ENCODE results near the gene FAF1.

FAF1 gene

DNA sequence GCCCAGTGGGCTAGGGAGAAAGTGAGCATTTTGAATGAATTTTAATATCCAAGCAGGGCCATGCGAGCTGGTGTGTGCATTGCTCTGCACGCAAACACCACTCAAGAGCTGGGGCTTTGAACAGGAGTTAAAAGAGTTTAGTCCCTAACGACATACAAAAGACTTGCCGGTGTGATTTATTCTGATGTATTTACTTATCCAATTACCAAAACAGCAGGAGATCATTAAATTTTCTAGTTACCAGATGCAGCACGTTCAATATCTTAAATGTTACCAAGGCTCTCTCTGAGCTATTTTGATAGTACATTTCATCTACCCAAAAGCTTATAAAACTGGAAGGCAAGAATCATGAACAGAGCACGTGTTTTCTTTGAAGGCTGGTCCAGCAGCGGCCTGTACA, 506.8 kb downstream of the FAF1 start:
- H2AFZ ChIP-seq (ENCODE audit: insufficient read depth, low read length, poor library complexity), result no peak overlapping the region
- no peak overlapping the region for H2AK5ac ChIP-seq (ENCODE audit: low read length)
- H3K18ac ChIP-seq (ENCODE audit: low read length), result no peak overlapping the region
- H3K9me3 ChIP-seq (ENCODE audit: insufficient read depth, low read depth, low read length), result no peaks in the 10 kb centered on the region
- H3K9ac ChIP-seq (ENCODE audit: low read length), result no peak overlapping the region
- no peaks in the 10 kb centered on the region for H3K4me1 ChIP-seq (ENCODE audit: control insufficient read depth in 1 of 2, insufficient read depth in 2 of 2, low read length in 2 of 2)
- no peak overlapping the region for H2BK5ac ChIP-seq (ENCODE audit: low read depth, low read length, poor library complexity)
- H3K23ac ChIP-seq (ENCODE audit: low read length), result no peak overlapping the region
- H3K79me1 ChIP-seq (ENCODE audit: low read length), result no peaks in the 10 kb centered on the region
- H4K8ac ChIP-seq (ENCODE audit: low read depth, low read length), result no peak overlapping the region
- no peak overlapping the region for H4K91ac ChIP-seq (ENCODE audit: low read depth, low read length)
- no peak overlapping the region for H3K14ac ChIP-seq (ENCODE audit: low read length)
- H3K79me2 ChIP-seq (ENCODE audit: control insufficient read depth, insufficient read depth, low read length, poor library complexity), result no peaks in the 10 kb centered on the region
- WGBS (ENCODE audit: extremely low coverage, insufficient coverage, insufficient read length), result no CpG with 5 or more reads among the region's 7 CpGs
- no peak overlapping the region for H2BK120ac ChIP-seq (ENCODE audit: insufficient read depth, low read length, poor library complexity)
- H3K36me3 ChIP-seq (ENCODE audit: control insufficient read depth in 1 of 2, insufficient read depth in 2 of 2, low read length in 2 of 2), result no peaks in the 10 kb centered on the region
- no peak overlapping the region for H2BK12ac ChIP-seq (ENCODE audit: low read length)
- H3K27me3 ChIP-seq (ENCODE audit: insufficient read depth, low read length), result no peaks in the 10 kb centered on the region
- no peak overlapping the region for H3K27ac ChIP-seq (ENCODE audit: low read depth, low read length)
- no peak overlapping the region for H3K4me3 ChIP-seq (ENCODE audit: low read depth, low read length)
- no peak for DNase-seq
- no peak overlapping the region for H3K4me2 ChIP-seq (ENCODE audit: low read length)
- H4K12ac ChIP-seq (ENCODE audit: low read depth, low read length), result no peak overlapping the region
- no peak overlapping the region for H3K4ac ChIP-seq (ENCODE audit: low read depth, low read length)

GRCh38 chr1:50452700-50453099, 507.4 kb downstream of the FAF1 start:
- Histone ChIP-seq H3K79me2 (ENCODE audit: control insufficient read depth, insufficient read depth, low read length, poor library complexity) (no peaks in the 10 kb centered on the region), H3K14ac (ENCODE audit: low read length) (no peak overlapping the region), H3K9ac (ENCODE audit: low read length) (no peak overlapping the region), H2AFZ (ENCODE audit: insufficient read depth, low read length, poor library complexity) (no peak overlapping the region), H4K12ac (ENCODE audit: low read depth, low read length) (no peak overlapping the region), H3K79me1 (ENCODE audit: low read length) (no peaks in the 10 kb centered on the region), H2BK5ac (ENCODE audit: low read depth, low read length, poor library complexity) (no peak overlapping the region), H3K27ac (ENCODE audit: low read depth, low read length) (no peak overlapping the region), H3K4me2 (ENCODE audit: low read length) (no peak overlapping the region), H3K9me3 (ENCODE audit: insufficient read depth, low read depth, low read length) (no peaks in the 10 kb centered on the region), H4K91ac (ENCODE audit: low read depth, low read length) (no peak overlapping the region), H3K23ac (ENCODE audit: low read length) (no peak overlapping the region), H3K4me1 (ENCODE audit: control insufficient read depth in 1 of 2, insufficient read depth in 2 of 2, low read length in 2 of 2) (no peaks in the 10 kb centered on the region), H3K27me3 (ENCODE audit: insufficient read depth, low read length) (no peaks in the 10 kb centered on the region), H3K18ac (ENCODE audit: low read length) (no peak overlapping the region), H3K4me3 (ENCODE audit: low read depth, low read length) (no peak overlapping the region), H2AK5ac (ENCODE audit: low read length) (no peak overlapping the region), H4K8ac (ENCODE audit: low read depth, low read length) (no peak overlapping the region), H3K36me3 (ENCODE audit: control insufficient read depth in 1 of 2, insufficient read depth in 2 of 2, low read length in 2 of 2) (no peaks in the 10 kb centered on the region), H3K4ac (ENCODE audit: low read depth, low read length) (no peak overlapping the region), H2BK12ac (ENCODE audit: low read length) (no peak overlapping the region), H2BK120ac (ENCODE audit: insufficient read depth, low read length, poor library complexity) (no peak overlapping the region)
- DNase-seq, result no peak
- no CpG with 5 or more reads among the region's 1 CpG for WGBS (ENCODE audit: extremely low coverage, insufficient coverage, insufficient read length)

- Histone ChIP-seq H3K27ac (ENCODE audit: low read depth, low read length) (no peak overlapping the region), H3K79me1 (ENCODE audit: low read length) (no peaks in the 10 kb centered on the region), H3K9me3 (ENCODE audit: insufficient read depth, low read depth, low read length) (no peaks in the 10 kb centered on the region), H3K4me1 (ENCODE audit: control insufficient read depth in 1 of 2, insufficient read depth in 2 of 2, low read length in 2 of 2) (no peaks in the 10 kb centered on the region), H3K27me3 (ENCODE audit: insufficient read depth, low read length) (no peaks in the 10 kb centered on the region), H2BK5ac (ENCODE audit: low read depth, low read length, poor library complexity) (no peak overlapping the region), H2AFZ (ENCODE audit: insufficient read depth, low read length, poor library complexity) (no peak overlapping the region), H3K4ac (ENCODE audit: low read depth, low read length) (no peak overlapping the region), H2BK12ac (ENCODE audit: low read length) (no peak overlapping the region), H3K23ac (ENCODE audit: low read length) (no peak overlapping the region), H4K8ac (ENCODE audit: low read depth, low read length) (no peak overlapping the region), H4K12ac (ENCODE audit: low read depth, low read length) (no peak overlapping the region), H2BK120ac (ENCODE audit: insufficient read depth, low read length, poor library complexity) (no peak overlapping the region), H3K14ac (ENCODE audit: low read length) (no peak overlapping the region), H3K79me2 (ENCODE audit: control insufficient read depth, insufficient read depth, low read length, poor library complexity) (no peaks in the 10 kb centered on the region), H2AK5ac (ENCODE audit: low read length) (no peak overlapping the region), H3K9ac (ENCODE audit: low read length) (no peak overlapping the region), H3K18ac (ENCODE audit: low read length) (no peak overlapping the region), H3K4me2 (ENCODE audit: low read length) (no peak overlapping the region), H4K91ac (ENCODE audit: low read depth, low read length) (no peak overlapping the region), H3K36me3 (ENCODE audit: control insufficient read depth in 1 of 2, insufficient read depth in 2 of 2, low read length in 2 of 2) (no peaks in the 10 kb centered on the region), H3K4me3 (ENCODE audit: low read depth, low read length) (no peak overlapping the region)
- DNase-seq, result no peak
- WGBS (ENCODE audit: extremely low coverage, insufficient coverage, insufficient read length), result 100% methylated on average over 1 of the region's 4 CpGs
These were observed 509.0 kb downstream of the FAF1 start for GRCh38 chr1:50450861-50451653.

GRCh38 chr1:50447961-50448360, 512.1 kb downstream of the FAF1 start:
- H4K91ac ChIP-seq (ENCODE audit: low read depth, low read length), result no peak overlapping the region
- H3K9ac ChIP-seq (ENCODE audit: low read length), result no peak overlapping the region
- no peaks in the 10 kb centered on the region for H3K79me2 ChIP-seq (ENCODE audit: control insufficient read depth, insufficient read depth, low read length, poor library complexity)
- H2AFZ ChIP-seq (ENCODE audit: insufficient read depth, low read length, poor library complexity), result no peak overlapping the region
- H3K4me2 ChIP-seq (ENCODE audit: low read length), result no peak overlapping the region
- no peaks in the 10 kb centered on the region for H3K27me3 ChIP-seq (ENCODE audit: insufficient read depth, low read length)
- no peak overlapping the region for H2BK120ac ChIP-seq (ENCODE audit: insufficient read depth, low read length, poor library complexity)
- H3K23ac ChIP-seq (ENCODE audit: low read length), result no peak overlapping the region
- no peak overlapping the region for H4K8ac ChIP-seq (ENCODE audit: low read depth, low read length)
- H3K27ac ChIP-seq (ENCODE audit: low read depth, low read length), result no peak overlapping the region
- H2BK5ac ChIP-seq (ENCODE audit: low read depth, low read length, poor library complexity), result no peak overlapping the region
- no peak overlapping the region for H3K4me3 ChIP-seq (ENCODE audit: low read depth, low read length)
- H3K14ac ChIP-seq (ENCODE audit: low read length), result no peak overlapping the region
- H3K36me3 ChIP-seq (ENCODE audit: control insufficient read depth in 1 of 2, insufficient read depth in 2 of 2, low read length in 2 of 2), result no peaks in the 10 kb centered on the region
- WGBS (ENCODE audit: extremely low coverage, insufficient coverage, insufficient read length), result no CpG with 5 or more reads among the region's 1 CpG
- H3K4me1 ChIP-seq (ENCODE audit: control insufficient read depth in 1 of 2, insufficient read depth in 2 of 2, low read length in 2 of 2), result no peaks in the 10 kb centered on the region
- no peak overlapping the region for H3K4ac ChIP-seq (ENCODE audit: low read depth, low read length)
- no peaks in the 10 kb centered on the region for H3K9me3 ChIP-seq (ENCODE audit: insufficient read depth, low read depth, low read length)
- H2AK5ac ChIP-seq (ENCODE audit: low read length), result no peak overlapping the region
- no peak overlapping the region for H3K18ac ChIP-seq (ENCODE audit: low read length)
- no peaks in the 10 kb centered on the region for H3K79me1 ChIP-seq (ENCODE audit: low read length)
- H4K12ac ChIP-seq (ENCODE audit: low read depth, low read length), result no peak overlapping the region
- no peak overlapping the region for H2BK12ac ChIP-seq (ENCODE audit: low read length)
- DNase-seq, result no peak
